GM18508 (cell line): ENCODE results near the gene CAVIN1.
"Not testable (repeated sequence)": the region's sequence is repeated elsewhere in the genome, so short reads cannot be mapped to it uniquely, and the experiment has no call there.

ENCODE experiments used
- ATAC-seq: cut with Tn5 transposase; IDR thresholded peaks from one replicate; pipeline ENCODE4 v1.9.1; 2021; ENCODE audit warnings: moderate number of reproducible peaks; ENCODE audit not compliant: insufficient read depth, unreplicated experiment

Gene CAVIN1

DNA sequence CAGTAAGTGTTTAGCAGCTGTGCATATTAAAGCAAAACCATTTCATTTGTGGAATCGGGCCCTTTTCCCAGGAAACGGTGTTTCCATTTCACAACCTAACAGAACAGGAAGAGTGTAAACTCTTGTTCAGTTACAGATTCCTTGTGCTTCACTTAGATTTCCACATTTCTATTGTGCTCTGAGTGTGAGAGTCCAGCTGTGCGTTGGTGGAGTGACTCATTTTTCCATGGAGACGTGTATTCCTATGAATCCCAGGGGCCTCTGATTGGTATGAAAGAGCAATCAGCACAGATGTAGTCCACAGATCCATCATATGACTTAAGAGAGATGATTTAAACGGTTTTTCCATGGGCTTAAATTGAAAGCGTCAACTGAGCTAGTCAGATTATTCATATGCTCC is 13.3 kb upstream of the CAVIN1 start:
- ATAC-seq, result no peak

DNA sequence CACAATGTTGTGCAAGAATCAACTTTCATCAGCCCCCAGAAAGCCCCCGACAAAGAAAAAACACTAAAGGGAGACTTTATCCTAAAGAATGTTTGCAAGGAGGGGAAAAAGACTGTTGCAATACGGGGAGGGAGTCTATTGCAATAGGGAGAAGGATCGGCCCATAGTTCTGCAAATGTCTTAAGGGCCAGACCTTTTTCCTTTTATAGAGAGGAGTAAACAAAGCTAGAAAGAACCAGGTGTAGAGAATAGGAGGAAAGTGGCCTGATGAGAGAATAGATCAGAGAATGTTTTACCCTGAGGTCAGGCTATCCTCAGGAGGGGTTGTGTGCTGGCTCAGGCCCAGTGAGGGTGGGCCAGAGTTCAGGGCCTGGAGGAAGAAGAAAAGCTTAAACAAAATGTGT is 8.7 kb upstream of the CAVIN1 start:
- ATAC-seq, result no peak

DNA sequence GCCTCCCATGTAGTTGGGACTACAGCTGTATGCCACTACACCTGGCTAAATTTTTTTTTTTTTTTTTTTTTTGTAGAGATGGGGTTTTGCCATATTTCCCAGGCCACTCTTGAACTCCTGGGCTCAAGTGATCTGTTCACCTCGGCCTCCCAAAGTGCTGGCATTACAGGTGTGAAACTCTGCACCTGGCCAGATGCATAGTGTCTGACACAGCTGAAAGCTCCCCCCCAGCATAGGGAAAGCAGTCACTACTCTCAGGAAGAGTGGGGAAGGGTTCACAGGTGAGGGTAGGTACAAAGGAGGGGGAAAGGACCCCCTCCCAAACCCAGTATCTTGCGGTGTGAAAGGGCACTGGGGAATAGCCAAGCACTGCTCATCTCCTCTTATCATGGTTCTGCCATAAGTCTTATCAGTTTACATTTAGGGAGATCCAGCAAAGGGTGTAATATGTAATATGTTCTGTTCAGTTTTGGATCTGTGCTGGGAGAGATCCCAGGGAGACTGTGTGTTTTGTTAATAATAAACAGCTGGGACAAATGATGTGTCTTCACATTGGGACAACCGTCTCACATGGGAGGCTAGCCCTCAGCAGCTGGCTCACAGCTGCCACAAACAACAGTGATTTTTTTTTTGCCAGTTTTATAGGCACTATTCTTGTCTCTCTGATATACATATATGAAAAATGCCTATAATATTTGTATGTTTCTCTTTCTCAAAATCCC is 6.8 kb upstream of the CAVIN1 start:
- ATAC-seq, result no peak

GRCh38 chr17:42428141-42428944 is 5.3 kb upstream of the CAVIN1 start:
- no peak for ATAC-seq

- ATAC-seq, result no peak
Measured at GRCh38 chr17:42424991-42425610, 2.0 kb upstream of the CAVIN1 start.

DNA sequence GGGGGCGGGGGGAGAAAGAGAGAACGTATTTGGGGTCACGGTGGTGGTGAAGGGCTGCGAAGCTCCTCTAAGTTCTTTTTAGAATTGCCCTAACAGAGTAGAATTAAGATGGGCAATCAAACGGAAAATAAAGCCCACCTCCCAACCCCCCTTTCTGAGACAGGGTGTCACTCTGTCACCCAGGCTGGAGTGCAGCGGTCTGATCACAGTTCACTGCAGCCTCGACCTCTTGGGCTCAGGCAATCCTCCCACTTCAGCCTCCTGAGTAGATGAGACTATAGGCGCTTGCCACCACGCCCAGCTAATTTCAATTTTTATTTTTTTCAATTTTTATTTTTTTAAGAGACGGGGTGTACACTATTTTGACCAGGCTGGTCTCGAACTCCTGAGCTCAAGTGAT is 710 bp upstream of the CAVIN1 start:
- ATAC-seq, result no peak

GRCh38 chr17:42422412-42422957 is 571 bp downstream of the CAVIN1 start:
- ATAC-seq, result no peak

DNA sequence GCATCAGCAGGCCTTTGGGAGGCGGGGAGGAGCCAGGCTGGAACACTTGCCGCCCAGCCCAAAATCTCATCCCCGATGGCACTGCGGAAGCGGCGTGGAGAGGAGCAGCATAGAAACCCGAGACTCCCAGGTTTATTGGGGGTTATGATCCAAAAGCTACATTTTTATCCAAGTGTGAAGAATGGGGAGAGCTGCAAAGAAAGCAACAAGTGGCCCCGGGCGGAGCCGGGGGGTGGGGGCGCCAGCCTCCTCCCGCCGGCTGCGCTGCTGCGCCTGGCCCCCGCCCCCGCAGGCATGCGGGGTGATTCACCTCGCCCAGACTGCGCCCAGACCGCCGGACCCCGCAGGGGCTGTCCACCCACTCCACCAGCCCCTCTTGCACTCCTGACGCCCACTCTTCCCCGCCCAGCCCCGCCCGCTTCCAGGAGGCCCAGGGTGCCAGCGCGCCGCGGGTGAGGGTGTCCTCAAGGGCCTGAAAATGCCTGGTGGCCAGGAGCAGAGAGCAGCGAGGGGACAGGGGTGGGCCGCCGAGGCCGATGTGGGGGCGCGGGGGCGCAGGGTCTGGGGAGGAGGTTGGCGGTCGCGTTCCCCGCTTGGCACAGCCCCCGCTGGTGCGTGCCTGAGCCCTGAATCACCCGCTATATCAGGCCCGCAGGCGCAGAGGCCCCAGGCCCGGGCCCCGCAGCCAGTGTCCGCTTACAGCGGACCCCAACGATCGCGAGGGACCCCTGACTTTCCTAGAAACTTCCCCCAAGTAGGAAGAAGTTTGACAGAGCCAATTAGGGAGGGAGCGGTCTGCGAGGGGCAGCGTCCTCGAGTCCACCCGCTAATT is 1.3 kb downstream of the CAVIN1 start:
- no peak for ATAC-seq

DNA sequence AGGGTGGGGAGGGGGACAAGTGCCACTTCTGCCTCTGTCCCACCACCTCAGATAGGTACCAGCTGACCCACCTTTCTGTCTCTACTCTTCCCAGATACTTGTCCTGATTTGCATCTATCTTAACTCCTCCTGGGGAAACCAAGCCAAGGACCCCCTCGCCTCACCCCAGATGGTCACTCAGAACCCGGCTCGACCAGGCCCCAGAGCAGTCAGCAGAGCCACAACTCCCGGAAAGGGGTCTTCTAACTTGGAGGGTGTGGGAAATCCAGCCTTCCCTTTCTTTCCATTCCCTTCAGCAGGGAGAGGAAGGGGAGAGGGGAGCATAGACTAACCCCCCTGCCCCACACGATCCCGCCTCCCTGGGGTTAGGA is 1.9 kb downstream of the CAVIN1 start:
- ATAC-seq, result no peak

DNA sequence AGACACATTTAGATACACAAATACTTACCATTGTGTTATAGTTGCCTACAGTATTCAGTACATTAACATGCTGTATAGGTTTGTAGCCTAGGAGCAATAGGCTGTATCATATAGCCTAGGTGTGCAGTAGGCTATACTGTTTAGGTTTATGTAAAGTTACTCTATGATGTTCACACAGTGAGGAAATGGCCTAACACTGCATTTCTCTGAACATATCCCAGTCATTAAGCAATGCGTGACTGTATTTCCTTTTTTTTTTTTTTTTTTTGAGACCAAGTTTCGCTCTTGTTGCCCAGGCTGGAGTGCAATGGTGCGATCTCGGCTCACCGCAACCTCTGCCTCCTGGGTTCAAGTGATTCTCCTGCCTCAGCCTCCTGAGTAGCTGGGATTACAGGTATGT is 5.1 kb downstream of the CAVIN1 start:
- ATAC-seq, result not testable (repeated sequence)

- no peak for ATAC-seq
Measured at GRCh38 chr17:42414704-42415409, 8.2 kb downstream of the CAVIN1 start.

- ATAC-seq, result no peak
Measured at GRCh38 chr17:42413464-42414040, 9.5 kb downstream of the CAVIN1 start.

GRCh38 chr17:42411905-42412679 is 11.0 kb downstream of the CAVIN1 start:
- no peak for ATAC-seq

- no peak for ATAC-seq
Measured at GRCh38 chr17:42411361-42411760, 11.7 kb downstream of the CAVIN1 start.

- ATAC-seq, result no peak
Measured at GRCh38 chr17:42410319-42410685, 12.8 kb downstream of the CAVIN1 start.

- ATAC-seq, result no peak
Measured at GRCh38 chr17:42409523-42410318, 13.3 kb downstream of the CAVIN1 start.

DNA sequence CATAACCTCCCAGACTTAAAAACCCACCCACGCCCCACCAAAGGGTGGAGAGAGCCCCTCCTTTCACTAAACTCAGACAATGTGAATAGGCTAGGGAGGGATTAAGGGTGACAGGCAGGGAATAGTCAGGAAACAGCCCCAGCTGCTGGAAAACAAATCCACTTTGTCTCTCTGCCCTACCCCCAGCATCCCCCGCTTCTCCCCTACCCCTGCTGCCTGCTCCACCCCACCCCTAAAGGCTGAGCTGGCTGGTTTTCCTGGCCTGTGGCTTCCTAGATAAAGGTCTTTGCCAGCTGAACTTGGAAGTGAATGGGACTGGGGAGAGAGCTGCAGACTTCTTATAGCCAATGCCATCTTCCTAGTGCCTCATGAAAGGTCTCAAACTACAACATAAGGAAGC is 15.0 kb downstream of the CAVIN1 start:
- ATAC-seq, result no peak

DNA sequence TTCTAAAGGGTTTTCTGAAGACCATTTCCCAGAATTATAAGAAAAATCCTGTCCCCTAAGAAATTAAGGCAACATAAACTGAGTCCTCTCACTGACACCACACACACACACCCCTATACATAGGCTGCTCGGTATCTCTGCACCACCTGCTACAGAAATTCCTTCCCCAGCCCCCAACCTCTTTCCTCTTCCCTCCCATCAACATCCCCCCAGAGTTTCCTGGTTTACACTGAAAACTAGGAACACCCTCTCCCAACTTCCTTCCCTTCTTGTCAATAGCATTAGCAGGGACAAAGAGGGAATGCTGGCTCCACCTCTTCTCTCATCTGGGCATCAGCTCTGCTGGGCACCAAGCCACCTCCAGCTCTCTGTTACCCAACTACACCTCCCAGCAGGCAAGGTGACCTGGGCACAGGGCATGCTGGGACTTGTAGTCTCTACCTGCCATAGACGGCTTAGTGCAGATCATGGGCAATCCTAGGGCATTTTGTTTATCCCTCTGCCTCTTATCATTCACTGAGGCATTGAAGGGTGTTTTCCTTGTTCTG is 15.7 kb downstream of the CAVIN1 start:
- no peak for ATAC-seq
